Mucosa of gallbladder (tissue), 1 donor: ENCODE results near the gene MADCAM1. TPM values are rescaled to one million over a fixed set of nuclear protein-coding genes. Genes with fewer than 3 reads are reported as not detected.

Experiments
- DNase-seq: peaks from one replicate; pipeline ENCODE4 v3.0.0-alpha.2; 2020; ENCODE audit warnings: low spot score
- total RNA-seq: library from RNA; stranded (reverse); gene quantifications from one replicate; pipeline ENCODE4 v1.2.1, GENCODE V29; 2021
- donor health status: DM: no; HTN: no; CAD: no.

Gene MADCAM1
- total RNA-seq, 1 donor from 2014 or later, result 5.8 TPM

DNA sequence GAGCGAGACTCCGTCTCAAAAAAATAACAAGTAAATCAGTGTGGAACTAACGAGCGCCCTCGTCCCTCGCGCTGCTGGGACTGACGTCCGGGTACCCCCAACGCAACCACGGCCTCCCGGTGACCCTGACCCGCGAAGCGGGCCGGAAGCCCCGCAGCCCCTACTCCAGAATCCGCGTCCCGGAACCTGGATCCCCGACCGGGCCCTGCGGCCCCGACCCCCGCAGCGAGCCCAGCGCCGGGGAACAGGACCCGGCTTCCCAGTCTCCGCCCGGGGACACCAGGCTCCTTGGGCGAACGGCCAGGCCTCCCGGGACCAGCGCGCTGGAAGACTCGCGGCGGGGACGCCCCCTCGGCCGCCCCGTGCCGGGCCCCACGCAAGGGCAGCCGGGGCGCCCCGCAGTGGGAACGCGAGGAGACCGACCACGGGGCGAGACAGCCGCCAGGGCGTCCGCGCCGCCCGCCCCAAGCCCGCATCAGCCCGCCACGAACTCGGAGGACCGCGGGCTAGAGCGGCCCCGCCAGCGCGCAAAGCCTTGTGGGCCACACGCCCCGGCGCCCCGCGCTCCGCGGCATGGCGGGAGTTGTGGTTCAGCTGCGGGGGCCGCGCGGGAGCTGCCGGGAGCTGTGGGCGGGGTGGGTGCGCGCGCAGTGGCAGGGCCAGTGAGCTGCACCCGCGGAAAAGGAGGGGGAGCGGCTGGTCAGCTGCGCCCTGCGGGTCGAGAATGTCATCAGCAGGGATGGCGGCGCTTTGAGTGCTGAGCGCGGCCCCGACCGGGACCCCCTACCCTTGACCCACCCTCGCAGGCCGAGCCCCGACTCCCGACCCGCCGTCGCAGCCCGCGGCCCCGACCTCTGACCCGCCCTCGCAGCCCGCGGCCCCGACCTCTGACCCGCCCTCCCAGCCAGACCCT is 7.5 kb upstream of the MADCAM1 start:
- DNase-seq, result peak; percentile 95

DNA sequence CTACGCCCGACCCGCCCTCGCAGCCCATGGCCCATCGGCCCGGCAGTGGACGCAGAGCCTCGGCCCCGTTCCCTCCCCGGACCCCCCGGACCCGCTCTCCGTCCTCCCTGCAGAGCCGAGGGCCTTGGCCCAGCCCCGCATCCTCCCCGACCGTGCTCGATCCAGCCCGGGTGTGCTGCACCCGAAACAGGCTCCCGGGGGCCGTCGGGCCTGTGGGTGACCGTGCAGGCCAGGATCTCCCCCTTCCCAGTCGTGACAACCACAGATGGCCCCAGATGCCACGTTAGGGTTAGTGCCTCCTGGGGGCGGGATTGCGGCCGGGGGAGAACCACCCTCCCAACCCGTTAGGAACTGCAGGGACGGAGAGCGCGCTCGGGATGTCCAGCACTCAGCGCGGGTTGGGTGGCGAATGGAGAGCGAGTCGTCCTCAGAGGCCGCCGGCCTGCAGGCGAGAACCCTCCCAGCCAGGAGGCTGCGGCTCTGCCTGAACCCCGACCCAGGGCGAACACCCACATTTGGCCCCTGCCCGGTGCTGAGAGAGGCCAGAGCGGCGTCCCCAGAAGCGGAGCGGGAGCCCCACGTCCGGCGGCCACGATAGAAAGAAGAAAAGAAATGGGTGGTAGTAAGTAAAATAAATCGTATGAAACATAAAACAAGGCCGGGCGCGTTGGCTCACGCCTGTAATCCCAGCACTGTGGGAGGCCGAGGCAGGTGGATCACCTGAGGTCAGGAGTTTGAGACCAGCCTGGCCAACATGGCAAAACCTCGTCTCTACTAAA is 6.7 kb upstream of the MADCAM1 start:
- DNase-seq, result no peak

DNA sequence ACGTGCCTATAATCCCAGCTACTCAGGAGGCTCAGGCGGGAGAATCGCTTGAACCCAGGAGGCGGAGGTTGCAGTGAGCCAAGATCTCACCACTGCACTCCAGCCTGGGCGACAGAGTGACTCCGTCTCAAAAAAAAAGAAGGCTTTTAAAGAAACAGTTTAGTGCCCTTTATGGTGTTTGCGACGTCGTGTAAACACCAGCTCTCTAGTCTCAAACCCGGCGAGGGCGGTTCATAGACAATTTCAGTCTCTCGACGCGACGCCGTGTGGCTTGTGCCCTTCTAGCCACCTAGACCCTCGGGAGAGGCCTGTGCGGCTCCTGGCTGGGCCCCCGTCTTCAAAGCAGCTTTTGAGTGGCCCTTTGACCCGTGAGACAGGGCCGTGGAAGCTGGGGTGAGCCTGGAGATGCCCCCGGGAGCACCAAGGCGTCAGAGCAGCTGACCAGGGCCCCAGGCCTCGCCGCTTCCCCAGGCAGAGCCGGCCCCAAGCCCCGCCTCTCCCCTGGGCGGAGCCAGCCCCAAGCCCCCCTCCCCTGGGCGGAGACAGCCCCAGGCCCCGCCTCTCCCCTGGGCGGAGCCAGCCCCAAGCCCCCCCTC is 5.0 kb upstream of the MADCAM1 start:
- no peak for DNase-seq

DNA sequence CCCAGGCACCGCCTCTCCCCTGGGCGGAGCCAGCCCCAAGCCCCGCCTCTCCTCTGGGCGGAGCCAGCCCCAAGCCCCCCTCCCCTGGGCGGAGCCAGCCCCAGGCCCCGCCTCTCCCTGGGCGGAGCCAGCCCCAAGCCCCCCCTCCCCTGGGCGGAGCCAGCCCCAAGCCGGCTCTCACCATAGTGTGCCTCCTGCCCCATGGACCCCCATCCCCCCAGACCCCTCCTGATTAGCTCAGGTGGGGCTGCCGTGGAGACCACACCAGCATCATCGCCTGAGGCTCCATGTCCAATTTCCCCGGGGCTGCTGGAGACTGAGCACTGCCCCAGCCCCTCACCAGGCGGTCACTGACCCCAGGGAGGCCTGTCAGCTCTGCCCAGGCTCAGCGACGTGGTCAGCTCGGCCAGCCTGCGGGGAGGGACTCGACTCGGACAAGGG is 4.2 kb upstream of the MADCAM1 start:
- no peak for DNase-seq

DNA sequence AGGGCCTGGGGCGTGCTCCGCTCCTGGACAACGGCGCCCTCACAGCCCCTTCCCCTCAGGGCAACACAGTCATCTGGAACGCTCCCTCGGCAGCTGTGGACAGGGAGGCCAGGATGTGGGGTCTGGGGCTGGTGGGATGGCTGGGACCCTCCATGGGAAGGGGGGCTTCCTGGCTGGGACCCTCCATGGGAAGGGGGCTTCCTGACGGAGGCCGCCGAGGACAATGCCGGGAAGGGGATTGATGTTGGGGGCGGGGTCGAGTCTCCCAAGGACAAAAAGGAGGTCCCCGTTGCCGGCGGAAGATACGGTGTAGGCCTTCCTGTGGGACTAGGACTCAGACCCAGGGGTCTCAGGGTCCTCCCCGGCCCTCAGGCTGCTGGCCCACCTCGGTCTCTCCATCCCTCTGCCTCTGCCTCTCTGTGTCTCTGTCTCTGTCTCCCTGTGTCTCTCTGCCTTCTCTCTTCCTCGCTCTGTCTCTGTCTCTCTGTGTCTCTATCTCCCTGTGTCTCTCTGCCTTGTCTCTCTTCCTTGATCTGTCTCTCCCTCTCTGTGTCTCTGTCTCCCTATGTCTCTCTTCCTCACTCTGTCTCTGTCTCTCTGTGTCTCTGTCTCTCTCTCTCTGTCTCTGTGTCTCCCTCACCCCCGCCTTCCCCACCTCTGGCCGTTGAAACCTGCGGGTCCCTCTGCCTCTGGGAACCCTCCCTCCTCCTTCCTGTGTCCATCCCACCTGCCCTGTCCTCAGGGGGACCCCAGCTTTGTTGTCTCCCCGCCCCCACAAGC is 2.7 kb upstream of the MADCAM1 start:
- DNase-seq, result no peak

DNA sequence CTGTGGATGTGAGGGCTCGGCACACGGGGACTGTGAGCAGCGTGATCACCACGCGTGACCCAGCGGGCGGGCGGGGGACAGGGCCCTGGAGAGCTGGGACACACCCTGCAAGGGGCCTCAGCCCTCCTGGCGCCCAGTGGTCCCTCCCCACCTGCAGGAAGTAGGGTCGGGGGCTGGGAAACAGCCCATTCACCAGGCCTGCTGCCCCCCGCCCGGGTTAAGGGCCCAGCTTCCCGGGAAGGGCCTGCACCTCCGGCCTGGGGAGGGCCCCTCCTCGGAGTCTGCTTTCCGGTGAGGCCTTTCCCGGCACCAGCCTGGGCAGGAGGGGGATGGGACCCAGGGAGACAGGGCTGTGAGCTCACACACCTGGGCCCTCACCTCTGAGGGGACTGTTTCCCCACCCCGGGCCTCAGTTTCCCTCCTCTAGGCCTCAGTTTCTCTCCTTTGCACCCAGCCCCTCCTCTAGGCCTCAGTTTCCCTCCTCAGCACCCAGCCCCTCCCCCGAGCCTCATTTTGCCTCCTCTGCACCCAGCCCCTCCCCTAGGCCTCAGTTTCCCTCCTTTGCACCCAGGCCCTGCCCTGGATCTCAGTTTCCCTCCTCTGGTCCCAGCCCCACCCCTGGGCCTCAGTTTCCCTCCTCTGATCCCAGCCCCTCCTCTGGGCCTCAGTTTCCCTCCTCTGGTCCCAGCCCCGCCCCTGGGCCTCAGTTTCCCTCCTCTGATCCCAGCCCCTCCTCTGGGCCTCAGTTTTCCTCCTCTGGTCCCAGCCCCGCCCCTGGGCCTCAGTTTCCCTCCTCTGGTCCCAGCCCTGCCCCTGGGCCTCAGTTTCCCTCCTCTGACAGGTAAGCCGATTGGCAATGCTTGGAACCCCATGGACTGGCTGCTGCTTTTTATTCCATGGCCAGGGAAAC is 1.9 kb upstream of the MADCAM1 start:
- DNase-seq, result no peak

DNA sequence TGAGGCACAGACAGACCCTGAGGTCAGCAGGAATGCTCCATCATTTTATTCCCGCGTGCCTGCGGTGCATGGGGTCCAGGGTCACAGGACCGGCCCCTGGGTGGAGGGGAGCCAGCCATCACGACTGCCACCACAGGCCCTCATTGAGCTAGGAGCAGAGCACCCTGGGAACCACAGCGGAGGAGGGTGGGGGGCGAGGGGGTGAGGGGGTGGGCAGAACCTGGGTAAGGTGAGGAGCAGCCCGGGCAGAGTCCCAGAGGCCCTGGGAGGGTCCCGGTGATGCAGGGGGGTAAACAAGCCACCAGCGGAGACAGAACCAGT is 1.2 kb upstream of the MADCAM1 start:
- no peak for DNase-seq

DNA sequence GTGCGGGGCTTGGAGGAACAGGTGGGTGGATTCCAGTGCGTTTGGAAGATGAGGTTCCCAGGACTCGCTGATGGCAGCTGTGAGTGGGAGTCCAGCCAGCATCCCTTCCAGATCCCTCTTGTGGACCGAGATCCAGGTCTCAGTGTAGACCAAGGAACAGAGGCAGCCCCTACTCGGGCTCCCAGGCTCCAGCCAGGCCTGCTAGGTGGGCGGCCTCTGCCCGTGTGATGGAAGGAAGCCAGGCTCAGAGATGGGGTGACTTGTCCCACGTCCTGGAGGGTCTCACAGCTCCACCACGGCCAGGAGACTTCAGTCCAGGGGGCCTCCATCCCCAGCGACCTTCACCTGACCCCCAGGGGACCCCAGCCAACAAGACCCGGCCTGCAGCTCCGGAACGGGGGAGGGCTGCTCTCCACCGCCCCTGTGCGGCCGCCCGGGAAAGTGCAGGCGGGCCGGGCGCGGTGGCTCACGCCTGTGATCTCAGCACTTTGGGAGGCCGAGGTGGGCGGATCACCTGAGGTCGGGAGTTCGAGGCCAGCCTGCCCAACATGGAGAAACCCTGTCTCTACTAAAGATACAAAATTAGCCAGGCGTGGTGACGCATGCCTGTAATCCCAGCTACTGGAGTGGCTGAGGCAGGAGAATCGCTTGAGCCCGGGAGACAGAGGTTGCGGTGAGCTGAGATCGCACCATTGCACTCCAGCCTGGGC is 729 bp upstream of the MADCAM1 start:
- no peak for DNase-seq

DNA sequence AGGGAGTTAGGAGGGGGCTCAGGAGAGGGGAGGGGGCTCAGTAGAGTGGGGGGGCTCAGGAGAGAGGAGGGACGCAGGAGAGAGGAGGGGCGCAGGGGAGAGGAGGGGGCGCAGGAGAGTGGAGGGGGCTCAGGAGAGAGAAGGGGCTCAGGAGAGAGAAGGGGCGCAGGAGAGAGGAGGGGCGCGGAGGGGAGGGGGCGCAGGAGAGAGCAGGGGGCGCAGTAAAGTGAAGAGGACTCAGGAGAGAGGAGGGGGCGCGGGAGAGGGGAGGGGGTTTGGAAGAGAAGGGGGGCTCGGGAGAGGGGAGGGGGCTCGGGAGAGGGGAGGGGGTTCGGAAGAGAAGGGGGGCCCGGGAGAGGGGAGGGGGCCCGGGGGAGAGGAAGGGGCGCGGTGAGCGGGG is 700 bp downstream of the MADCAM1 start:
- DNase-seq, result no peak

DNA sequence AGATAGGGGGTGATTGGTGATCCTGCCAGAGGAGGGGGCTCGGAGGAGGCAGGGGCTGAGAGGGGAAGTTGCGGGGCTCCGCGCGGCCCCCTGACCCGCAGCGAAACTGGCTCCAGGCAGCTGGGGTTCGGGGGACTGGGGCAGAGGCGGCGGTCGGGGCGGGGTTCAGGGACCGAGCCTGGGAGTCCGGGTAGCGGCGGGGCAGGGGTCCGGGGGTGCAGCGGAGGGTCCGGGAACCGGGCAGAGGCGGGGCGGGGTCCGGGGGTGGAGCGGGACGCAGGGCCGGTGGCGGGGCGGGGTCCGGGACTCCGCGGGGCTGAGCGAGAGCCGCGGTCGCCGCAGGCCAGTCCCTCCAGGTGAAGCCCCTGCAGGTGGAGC is 1.2 kb downstream of the MADCAM1 start:
- no peak for DNase-seq

DNA sequence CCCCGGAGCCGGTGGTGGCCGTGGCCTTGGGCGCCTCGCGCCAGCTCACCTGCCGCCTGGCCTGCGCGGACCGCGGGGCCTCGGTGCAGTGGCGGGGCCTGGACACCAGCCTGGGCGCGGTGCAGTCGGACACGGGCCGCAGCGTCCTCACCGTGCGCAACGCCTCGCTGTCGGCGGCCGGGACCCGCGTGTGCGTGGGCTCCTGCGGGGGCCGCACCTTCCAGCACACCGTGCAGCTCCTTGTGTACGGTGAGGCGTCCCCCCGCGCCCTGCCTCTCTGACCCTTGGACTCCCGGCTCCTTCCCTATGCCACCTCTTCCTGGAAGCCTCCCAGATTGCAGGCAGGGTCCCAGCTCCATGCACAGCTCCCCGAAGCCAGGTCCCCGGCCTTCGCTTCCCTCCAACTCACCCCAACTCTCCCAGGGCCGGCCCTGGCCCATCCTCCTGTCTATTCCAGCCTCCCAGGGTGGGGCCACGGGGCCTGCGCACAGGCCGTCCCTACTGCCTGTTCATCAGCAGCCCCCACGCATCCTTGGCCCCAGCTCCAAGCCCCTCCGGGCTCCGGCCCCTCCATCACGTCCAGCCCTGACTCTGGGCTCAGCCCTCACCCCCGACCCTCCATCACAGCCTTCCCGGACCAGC is 1.7 kb downstream of the MADCAM1 start:
- no peak for DNase-seq

DNA sequence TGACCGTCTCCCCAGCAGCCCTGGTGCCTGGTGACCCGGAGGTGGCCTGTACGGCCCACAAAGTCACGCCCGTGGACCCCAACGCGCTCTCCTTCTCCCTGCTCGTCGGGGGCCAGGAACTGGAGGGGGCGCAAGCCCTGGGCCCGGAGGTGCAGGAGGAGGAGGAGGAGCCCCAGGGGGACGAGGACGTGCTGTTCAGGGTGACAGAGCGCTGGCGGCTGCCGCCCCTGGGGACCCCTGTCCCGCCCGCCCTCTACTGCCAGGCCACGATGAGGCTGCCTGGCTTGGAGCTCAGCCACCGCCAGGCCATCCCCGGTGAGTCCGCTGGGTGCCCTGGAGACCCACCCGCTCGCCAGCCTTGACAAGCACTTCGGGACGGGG is 2.2 kb downstream of the MADCAM1 start:
- DNase-seq, result no peak

DNA sequence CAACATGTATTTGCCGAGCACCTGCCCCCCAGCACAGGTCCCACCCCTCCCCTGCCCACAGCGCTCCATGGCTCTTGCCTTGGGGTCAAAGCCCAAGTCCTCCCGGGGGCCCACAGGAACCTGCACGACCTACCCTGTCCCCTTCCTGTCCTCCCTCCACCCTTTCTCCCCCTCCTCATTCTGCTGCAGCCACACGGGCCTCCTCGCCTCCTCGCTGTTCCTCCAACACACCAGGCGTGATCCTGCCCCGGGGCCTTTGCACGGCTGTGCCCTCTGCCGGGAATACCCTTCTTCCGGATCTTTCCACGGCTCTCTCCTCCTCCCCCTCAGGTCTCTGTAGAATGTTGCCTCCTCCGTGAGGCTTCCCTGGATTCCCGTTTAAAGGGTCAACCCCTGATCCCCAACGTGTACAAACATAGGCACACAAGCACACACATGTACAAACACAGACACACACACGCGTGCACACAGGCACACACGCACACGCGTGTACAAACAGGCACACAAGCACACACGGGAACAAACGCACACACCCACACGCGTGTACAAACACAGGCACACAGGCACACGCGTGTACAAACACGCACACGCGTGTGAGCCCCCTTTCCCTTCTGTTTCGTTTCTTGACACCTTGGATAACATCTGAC is 2.8 kb downstream of the MADCAM1 start:
- DNase-seq, result no peak

DNA sequence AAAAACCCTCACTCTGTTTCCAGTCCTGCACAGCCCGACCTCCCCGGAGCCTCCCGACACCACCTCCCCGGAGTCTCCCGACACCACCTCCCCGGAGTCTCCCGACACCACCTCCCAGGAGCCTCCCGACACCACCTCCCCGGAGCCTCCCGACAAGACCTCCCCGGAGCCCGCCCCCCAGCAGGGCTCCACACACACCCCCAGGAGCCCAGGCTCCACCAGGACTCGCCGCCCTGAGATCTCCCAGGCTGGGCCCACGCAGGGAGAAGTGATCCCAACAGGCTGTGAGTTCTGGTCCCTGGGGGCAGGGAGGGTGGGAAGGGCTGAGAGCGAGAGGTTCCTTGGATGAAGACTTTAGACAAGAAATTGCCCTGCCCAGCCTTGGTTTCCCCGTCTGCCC is 5.4 kb downstream of the MADCAM1 start:
- no peak for DNase-seq

DNA sequence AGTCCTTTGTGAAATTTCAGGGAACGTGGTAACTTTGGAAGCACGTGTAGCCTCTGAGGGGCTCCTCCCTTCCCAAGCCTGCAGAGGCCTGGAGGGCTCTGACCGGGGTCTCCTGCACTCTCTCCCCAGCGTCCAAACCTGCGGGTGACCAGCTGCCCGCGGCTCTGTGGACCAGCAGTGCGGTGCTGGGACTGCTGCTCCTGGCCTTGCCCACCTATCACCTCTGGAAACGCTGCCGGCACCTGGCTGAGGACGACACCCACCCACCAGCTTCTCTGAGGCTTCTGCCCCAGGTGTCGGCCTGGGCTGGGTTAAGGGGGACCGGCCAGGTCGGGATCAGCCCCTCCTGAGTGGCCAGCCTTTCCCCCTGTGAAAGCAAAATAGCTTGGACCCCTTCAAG is 8.3 kb downstream of the MADCAM1 start:
- DNase-seq, result no peak

DNA sequence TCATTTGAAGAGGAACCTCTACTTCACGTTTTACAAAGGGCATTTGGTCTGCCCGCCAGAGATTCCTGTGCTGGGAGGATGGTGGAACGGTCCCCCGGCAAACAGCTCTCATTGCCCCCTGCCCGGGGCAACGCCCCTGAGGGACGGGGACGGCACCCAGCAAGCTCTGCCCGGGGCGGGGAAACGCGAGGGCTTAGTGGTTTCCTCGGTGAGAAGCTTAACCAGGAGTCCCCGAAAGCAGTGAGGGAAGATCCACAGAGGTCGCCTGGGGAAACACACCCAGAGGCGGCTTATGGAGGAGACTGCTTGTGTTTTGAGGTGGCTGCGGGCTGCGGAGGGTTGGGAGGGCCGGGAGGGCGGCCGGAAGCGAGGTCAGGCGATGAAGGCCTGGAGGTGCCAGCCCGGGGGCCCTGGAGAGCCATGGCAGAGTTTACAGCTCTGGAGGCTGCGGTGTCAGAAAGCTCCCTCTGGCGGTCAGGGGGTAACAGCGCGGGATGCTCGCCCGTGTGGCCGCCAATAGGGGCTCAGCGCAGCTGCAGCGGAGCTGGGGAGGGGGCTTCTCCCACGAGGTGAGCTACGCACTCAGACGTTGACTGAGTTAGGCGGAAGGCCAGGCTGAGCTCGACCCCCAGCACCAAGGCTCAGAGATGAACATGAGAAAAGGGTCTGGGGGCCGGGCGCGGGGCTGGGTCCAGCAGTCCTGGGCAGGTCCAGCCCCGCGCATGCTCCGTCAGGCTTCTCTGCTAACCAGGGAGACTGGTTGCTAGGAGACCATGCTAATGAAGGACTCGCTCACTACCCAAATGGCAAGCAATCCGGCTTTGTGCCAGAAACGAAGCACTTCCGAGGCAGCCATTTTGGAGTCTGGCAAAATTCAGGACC is 10.4 kb downstream of the MADCAM1 start:
- peak; percentile 99 for DNase-seq

DNA sequence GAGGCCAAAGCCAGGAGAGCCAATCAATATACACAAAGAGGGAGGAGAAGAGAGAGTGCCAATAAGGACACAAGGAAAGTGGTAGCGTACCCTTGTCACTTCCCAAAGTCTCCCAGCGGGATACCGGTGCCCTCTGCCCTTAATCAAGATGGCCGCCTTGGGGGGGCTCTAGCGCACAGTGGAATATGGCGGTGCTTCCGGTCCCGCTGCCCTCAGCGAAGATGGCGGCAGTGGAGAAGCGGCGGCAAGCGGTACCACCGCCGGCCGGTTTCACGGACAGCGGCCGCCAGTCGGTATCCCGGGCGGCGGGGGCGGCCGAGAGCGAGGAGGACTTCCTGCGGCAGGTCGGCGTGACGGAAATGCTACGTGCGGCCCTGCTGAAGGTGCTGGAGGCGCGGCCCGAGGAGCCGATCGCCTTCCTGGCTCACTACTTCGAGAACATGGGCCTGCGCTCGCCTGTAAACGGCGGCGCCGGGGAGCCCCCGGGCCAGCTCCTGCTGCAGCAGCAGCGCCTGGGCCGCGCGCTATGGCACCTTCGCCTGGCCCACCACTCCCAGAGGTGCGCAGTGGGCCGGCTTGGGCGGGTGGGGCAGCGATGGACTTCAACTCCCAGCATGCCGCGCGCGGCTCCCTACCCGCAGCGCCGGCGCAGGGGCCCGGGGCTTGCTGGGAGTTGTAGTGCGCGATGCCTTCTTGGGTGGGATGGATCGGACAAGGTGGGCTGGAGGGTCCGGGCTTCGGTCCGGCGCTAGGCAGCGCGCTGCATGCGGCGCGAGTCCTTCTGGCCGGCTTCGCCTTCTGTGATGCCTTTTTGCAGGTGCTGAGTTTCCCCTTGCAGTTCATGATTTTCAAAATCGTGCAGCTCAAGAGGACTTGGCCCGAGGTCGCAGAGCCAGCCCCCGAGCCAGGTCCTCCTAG is 11.3 kb downstream of the MADCAM1 start, which contains the start of gene TPGS1:
TPGS1 (plus strand) TSS at position 212 of the 918 bp plus-strand sequence; CDS start at position 222, 10 bp downstream.
- peak; percentile 67 for DNase-seq
